CD4-positive, alpha-beta T cell treated with Interleukin-15 for 4 hours (primary cell): Measurements from ENCODE around the gene IL27RA.

Source experiments
- DNase-seq: peaks from one replicate; pipeline ENCODE4 v3.0.0-alpha.2; 2020; ENCODE audit warnings: low spot score

IL27RA gene

DNA sequence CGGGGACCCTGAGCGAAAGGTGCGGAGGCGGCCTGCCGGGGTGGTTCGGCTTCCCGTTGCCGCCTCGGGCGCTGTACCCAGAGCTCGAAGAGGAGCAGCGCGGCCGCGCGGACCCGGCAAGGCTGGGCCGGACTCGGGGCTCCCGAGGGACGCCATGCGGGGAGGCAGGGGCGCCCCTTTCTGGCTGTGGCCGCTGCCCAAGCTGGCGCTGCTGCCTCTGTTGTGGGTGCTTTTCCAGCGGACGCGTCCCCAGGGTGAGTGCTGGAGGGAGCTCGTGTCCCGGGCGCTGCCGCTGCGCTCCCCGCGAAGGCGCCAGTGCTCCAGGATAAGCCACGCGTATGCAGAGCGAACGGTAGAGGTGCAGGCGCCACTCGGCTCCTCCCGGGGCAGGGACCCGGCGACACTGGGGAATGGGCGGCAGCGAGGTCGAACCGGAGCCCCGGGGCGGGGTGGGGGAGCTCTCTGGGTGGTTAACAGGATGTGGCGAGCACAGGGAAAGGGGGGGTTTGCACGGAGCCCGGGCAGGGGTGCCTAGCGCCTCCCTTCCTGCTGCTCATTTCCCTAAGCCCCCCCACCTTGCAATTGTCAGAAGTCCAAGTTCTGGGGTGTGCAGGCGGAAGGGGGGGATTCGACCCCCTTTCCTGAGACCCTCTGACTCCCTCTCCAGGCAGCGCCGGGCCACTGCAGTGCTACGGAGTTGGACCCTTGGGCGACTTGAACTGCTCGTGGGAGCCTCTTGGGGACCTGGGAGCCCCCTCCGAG lies at the start of gene IL27RA:
TSS of gene IL27RA (plus strand) at position 44 of the 762 bp plus-strand sequence. CDS start at position 155, 111 bp downstream.
- peak; percentile 84 for DNase-seq

DNA sequence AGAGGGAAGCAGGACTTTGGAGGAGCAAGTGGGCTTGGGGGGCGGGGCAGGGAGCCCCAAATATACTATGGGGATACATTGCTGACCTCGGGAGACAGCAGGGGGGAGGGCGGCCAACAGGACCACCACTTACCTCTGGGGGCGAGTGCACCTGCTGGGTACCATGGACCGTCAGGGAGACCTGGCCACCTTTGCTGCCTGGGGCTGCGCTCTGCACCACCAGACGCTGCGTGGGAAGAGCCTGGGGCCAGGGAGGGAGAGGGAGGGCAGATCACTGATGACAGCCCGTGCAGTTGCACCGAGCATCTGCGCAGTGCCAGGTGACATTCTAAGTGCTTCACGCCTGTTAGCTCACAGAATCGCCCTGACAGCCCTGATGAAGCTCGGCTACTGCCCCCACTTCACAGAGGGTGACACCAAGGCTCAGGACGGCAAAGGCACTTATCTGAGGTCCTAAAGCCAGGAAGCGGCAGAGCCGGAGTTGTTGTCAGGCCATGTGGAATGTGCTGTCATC lies 49.5 kb upstream of the IL27RA start:
- DNase-seq, result no peak

DNA sequence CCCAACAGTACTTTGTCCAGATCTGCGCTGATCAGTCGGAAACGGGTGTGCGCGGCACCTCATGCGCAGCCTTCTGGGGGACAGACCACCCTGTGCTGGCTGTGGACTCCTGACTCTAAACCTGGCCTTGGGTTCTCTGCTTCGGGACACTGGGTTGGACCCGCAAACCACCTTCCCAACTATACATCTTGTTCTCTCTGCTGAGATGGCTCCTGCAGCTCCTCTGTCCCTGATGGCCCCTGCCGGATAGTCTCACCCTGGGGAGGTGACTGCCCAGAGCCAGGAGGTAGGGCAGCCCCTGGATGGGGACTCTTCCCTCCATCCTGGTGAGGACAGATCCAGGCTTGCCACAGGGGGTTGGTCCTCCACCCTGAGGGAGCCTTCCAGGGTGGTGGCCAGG lies 48.8 kb upstream of the IL27RA start:
- DNase-seq, result no peak

DNA sequence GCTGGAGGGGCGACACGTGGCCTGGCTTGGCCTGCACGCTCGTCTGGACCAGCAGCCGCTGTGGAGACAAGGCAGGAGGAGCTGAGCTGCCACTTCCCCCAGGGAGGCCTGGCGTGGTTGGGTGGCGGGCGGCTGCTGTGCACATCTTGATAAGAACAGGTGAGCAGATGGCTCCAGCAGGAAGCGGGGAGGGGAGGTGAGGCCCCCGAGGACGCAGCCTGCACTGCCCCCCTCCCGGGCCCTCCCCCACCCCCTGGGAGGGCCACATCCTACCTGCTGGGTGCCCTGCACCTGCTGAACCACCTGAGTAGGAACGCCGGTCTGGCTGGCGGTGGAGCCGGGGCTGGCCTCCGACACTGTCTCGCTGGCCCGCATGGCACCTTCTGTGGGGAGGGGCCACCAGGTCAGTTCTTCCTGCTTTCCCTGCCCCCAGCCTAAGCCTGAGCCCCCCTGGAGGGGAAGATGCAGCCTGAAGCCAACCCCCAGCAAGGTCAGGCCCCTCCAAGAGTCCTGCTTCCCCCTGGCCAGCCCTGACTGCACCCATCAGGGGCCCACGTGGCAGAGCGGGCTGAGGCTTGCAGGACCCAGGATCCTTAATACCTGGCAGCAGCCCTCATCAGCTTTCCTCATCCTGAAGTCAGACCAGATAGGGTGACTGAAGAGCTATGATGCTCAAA lies 48.2 kb upstream of the IL27RA start:
- peak; percentile 42 for DNase-seq

DNA sequence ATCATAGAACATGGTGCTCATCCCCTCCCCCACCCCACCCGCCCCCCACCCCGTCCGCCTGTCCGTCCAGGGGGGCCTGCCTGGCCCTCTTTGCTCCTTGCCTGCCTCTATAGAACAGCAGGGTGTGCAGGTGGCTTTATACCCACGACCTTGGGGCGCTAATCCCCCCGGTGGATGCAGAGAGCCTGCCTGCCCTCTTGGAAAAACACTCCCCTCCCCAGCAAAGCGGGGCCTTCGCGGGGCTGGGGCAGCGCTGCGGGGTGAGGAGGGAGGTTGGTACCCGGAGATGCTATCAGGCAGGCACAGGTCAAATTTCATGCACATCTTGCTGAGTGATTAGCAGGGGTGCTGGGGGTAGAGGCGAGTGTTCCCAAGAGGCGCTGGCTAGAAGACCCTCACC lies 47.4 kb upstream of the IL27RA start:
- no peak for DNase-seq

DNA sequence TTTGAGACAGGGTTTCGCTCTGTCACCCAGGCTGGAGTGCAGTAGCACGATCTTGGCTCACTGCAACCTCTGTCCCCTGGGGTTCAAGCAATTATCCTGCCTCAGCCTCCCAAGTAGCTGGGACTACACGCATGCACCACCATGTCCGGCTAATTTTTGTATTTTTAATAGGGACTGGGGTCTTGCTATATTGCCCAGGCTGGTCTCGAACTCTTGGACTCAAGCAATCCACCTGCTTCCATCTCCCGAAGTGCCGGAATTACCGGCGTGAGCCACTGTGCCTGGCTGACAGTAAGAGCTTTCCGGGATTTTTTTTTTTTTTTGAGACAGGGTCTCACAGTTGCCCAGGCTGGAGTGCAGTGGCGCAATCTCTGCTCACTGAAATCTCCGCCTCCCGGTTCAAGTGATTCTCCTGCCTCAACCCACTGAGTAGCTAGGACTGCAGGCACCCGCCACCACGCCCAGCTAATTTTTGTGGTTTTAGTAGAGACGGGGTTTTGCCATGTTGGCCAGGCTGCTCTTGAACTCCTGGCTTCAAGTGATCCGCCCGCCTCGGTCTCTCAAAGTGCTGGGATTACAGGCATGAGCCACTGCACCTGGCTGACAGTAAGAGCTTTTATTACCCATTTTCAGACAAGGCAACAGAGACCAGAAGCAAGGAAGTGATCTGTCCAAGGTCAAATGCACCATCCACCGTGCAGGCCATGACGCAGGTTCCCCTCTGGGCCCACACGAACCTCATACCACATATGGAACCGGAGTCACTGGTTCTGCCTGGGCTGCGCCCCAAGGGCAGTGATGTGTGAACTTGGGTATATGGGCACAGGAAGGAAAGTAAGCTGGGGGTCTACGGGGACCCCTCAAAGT lies 46.5 kb upstream of the IL27RA start:
- DNase-seq, result peak; percentile 44

DNA sequence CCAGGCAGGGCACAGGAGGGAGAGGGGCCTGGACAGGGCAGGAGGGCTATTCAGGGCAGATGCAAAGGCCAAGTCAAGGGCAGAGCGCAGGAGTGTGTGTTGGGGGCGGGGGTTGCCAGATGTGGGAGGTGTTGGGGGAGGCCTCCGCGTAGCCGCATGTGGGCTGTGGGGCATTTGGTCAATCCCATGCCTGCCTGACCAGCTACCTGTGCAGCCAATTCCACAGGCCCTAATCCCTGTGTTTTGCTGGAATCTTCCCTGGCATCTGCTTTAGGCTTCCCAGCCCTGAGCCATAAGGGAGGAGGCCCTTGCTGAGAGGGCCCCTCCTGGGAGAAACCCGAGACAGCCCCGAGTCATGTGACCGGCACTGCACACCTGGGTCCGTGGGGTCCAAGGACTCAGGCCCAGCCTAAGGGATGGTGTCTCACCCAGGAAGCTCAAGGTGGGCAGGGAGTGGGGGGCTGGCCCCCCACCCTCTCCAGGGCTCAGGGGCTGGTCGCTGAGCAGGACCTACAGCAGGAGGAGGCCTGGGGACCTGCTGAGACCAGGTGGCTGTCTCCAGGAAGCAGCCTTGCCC lies 45.7 kb upstream of the IL27RA start:
- no peak for DNase-seq

DNA sequence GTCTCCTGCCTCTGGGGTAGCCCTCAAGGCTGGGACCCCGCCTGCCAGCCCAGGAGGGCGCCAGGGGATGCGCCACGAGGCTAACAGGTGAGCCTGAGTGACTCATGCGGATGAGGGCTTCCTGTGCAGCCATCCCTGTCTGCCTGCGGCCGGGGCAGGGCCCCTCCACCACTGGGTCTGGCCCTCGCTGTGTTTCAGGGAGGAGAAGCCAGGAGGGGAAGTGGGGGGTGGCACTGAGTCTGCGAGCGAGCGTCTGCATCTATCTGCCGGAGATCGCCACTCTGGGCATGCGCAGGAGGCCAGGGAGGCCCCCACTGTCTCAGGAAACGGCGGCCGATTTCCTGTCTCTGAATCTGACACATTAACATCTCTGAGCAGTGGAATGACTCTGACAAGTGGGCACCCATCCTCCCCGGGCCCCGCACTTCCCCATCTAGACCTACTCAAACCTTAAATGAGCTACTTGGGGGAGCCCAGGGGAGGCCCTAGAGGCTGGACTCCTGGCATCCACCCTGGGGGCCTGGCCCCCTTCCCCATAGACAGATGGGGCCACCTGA lies 45.1 kb upstream of the IL27RA start:
- DNase-seq, result peak; percentile 99

DNA sequence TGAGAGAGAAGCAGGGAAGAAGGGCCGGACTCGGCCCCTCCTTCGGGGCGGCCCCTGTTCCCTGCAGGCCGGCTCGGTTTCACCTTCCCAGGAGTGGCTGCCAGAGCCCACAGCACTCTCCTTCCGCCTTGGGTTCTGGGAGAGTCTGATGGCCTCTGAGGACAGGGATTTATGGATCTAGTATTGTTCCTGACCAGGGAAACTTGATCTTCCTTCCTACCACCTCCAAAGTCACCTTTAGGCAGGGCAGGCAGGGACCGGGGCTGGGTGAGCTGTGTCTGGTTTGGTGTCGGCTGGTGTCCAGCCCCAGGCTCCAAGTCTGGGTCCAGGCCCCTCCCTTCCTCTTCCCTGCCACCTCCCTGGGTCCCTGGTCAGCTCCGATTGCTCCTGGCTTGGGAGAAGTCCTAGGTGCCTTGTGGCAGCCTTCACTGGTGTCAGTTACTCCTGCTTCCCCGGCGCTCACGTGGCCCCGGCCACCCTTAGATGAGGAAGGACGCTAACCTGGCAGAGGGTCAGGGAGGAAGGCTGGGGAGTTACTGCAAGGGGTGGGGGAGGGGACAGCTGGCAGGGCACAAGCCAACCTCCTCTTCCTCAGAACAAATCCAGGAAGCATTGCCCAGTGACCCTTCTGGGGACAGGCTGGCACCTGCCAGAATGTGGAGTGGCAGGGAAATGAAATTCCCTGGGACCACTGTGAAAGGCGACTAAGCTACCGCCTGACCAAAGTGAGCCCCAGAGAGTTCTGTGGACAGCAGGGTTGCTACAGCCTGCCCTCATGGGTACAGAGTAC lies 44.3 kb upstream of the IL27RA start:
- no peak for DNase-seq

DNA sequence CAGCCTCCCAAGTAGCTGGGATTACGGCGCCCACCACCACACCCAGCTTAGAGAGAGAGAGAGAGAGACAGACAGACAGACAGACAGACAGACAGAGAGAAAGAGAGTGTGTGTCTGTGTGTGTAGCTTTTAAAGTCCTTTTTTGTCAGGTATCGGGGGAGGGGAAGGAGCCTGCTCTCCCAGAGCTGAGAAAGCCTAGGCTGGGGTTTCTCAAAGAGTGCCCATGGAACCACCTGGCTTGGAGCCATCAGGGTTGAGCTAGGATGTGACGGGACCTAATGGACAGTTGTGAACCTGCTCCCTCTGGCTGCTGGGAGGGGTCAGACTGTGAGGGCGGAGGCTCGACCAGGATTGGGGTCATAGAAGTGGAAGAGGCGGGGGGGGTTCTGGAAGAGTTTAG lies 42.1 kb upstream of the IL27RA start:
- no peak for DNase-seq

DNA sequence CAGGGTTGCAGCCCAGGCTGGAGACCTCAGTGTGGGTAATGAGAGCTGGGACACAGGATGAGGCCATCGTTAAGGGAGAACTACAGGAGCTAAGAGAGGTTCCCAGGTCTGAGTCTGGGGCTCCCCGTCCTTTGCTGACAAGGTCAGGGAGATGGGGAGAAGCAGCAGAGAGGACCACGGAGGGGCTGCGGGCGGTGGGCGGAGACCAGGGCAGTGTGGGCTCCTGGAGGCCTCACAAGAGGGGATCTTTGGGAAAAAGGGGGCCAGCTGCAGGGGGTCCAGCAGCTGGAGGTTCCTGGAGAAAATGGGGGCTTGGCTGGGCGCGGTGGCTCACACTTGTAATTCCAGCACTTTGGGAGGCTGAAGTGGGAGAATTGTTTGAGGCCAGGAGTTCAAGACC lies 41.5 kb upstream of the IL27RA start:
- no peak for DNase-seq

DNA sequence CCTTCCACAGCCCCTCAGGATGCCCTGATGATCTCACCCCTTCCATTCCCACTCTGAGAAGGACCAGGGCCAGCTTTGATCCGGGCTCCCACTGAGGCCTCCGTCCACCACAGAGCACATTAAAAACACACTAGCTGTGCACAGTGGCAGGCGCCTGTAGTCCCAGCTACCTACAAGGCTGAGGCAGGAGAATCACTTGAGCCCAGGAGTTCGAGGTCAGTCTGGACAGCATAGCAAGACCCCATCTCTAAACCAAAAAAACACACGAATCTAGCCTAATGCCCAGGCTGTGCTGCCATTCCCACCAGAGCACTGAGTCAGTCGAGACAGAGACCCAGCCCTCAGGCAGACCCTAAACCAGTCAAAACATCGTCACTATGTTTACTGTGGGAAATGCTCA lies 39.5 kb upstream of the IL27RA start:
- DNase-seq, result no peak

DNA sequence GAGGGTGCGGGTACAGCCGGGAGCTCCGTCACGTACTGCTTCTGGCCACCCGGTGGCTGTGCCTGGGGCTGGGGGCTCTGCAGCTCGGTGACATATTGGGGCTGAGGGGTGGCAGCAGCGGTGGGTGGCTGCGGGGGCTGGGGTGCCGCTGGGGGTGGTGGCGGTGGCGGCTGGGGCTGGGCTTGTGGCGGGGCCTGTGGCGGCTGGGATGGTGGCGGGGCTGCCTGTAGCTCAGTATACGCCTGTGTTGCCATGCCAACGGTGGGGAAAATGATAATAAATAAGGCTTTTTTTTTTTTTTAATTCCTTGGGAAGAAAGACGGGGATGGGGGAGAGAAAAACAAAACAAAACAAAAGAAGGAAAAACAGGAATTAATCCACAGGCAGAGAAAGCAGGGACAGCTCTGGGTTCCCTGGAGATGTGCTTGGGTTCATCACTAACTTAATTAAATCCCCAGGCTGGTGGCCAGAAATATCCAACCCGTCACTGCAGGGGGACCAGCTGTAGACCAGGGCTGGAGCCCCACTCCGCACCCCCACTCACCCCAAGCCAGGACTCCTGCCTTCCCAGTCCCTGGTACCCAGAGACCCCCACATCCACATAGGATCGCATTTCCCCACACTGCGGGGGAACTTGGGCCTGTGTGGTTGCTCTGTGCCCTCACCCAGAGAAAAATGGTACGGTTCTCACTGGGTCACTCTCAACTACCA lies 37.8 kb upstream of the IL27RA start:
- DNase-seq, result no peak

DNA sequence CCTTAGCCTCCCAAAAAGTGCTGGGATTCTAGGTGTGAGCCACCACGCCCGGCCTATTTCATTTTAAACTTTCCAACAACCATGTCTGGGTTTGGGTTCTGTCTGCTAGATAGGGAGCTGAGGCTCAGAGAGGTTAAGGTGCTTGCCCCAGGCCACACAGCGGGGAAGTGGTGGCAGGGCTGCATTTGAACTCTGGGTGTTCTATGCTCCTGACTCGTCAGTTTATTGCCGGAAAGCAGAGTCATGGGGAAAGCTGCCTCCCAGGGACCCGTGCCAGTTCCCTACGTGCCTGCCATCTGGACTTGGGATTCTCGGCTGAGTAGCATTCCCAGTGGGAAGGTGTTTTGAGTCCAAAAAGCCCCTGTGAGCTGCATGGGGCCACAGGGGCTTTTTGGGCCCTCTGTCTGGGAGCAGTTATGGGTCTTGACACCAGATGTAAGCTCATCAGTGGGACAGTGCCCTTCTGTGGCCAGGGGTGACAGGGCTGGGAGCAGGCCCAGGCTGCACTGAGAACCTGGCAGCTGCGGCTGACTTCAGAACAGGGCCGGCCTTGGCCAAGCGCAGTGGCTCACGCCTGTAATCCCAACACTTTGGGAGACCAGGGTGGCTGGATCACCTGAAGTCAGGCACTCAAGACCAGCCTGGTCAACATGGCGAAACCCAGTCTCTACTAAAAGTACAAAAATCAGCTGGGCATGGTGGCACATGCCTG lies 36.4 kb upstream of the IL27RA start:
- no peak for DNase-seq

DNA sequence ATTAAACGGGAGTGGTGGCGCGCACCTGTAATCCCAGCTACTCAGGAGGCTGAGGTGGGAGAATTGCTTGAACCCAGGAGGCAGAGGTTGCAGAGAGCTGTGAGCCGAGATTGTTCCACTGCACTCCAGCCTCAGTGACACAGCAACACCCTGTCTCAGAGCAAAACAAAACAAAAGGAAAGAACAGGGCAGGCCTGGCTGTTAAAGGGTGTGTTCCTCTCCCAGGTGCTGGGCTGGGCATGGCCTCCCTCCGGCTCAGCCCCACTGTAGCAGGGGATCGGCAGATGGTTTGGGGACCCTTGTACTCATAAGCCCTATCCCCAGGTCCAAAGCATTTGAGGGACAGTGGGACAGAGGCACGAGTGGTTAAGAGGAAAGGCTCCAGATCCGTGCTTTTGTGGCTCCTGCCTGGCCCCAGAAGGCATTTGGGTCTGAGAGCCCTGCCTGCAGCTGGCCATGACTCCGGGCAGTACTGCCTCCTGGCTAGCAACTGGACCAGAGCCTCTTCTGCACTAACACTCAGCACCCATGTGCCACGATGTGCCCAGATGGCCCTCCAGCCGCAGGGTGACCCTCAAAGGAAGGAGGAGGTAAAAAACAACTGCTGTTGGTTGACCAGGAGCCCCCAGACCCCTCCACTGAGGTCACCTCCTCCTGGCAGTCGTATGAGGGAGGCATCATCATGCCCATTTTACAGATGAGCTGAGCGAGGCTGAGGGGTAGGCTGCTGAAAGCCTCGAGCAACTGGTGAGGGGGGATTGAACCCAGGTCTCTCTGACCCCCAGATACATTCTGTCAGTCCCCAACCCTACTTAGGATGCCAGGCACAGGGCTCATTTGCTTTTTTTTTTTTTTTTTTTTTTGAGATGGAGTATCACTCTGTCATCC lies 35.4 kb upstream of the IL27RA start:
- no peak for DNase-seq

DNA sequence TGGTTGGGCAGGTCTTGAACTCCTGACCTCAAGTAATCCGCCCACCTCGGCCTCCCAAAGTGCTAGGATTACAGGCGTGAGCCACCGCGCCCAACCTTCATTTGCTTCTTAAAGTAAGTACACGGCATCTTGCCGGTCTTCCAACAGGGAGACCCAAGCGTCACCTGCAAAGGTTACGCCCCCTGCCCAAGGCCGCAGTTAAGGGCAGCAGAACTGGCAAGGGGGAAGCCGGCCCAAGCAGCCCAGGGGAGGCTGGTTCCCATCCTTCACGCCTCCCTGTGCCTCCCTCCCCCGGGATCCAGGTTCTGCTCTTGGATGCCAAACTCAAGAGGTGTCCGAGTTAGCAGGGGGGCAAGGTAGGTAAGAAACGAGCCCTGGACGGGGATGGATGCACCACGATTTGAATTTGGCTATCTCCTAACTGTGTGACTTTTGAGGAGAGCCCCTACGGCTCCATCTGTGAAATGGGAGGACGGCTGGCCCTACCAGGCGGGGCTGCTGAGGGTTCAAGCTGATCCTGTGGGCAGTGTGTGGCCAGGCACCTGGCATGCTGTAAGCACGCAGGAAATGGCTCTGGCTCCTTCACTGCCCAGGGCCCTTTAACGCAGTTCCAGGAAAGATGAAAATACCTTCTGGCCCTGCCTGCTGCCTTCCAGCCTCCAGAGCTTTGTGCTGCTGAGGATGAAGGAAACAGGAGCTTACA lies 34.5 kb upstream of the IL27RA start:
- no peak for DNase-seq

DNA sequence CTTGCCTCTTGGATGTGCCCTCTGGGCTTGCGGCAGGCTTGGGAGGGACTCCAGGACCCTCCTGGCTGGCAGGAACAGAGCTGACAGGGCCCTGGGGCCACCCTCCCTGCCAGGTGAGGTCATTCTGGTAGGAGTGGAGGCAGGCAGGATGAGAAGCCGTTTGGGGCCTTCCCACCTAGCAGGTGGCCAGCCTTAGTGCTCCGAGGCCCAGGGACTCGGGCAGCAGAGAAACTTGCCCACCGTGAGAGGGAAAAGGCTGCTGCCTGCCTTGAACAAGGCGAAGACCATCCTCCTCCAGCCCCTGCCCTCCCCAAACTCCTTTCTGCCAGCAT lies 34.0 kb upstream of the IL27RA start:
- DNase-seq, result no peak

DNA sequence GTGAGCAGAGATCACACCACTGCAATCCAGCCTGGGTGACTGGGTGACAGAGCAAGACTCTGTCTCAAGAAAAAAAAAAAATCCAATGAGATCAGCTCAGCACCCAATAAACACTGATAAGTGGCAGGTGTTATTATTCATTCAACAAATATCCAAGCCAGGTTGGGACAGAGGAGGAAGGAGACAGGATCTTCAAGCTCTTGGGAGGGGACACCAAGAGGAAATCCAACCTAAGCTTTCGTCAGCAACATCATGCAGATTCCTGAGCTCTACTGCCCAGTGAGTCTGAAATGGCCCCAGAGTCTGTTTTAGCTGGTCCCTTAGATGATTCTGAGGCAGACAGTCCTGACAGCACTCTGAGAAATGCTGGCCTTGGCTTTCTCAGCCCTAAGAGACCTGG lies 33.1 kb upstream of the IL27RA start:
- no peak for DNase-seq
